Germinal center (tissue), 1 donor: ENCODE data around the gene SMARCB1.
A peak's percentile ranks its signal among the peaks of the same experiment; 100 is the strongest.

Experiments
- DNase-seq: peaks from one replicate; pipeline ENCODE4 v3.0.0; 2012; ENCODE audit warnings: mixed read lengths, low spot score

The SMARCB1 gene

DNA sequence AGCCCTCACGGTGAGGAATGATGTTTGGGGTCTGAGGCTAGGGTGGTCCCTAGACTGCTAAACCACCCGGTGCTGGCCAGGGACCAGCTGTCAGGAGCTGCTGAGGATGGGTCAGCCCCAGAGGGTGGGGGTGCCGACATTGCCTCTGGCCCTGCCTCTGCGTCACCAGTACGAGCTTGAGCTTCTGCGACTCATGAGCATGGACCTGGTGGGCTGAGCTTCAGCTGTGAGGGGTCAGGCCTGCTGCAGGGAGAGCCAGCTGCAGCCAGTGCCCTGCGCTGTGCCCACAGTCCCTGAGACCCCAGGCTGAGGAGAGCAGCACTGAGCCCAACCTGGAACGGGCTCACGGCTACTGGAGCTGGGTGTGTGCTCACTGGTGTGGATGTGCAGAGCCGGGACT, 45.0 kb downstream of the SMARCB1 start:
- DNase-seq: no peak

DNA sequence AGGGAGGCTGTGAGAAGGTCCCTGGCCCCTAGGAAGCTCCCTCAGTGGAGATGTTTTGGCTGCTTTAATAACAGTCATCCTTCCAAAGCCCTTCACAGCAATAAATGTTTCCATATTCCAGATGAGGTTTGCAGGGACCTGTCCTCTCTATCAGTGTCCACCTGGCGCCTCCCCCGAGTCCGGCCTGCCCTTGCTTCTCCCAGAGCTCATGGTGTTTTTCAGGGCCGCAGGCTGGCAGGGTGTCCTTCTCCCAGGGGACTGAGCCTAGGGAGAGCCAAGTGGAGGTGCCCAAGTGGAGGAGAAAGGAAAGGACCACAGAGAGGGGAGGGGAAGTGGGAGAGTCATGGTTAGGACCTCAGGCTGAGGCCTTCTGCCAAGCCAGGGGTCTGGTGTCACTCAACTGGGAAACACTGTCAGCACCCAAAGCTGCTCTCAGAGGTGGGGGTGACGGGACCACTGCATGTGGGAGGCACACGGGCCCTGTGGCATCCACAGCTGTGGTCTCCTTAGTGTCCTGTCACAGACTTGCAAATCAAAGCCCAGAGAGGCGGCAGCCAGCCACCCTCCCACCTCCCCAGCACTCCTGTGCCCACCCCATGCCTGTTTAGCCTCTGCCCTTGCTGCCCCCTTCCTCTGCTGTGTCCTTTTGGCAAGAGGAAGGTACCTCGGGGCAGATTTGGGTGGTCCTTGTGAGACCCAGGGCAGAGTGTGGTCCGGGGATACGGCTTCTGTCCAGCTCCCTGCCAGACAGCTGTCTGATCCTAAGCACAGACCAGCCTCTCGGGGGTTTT, 45.7 kb downstream of the SMARCB1 start:
- DNase-seq: no peak

DNA sequence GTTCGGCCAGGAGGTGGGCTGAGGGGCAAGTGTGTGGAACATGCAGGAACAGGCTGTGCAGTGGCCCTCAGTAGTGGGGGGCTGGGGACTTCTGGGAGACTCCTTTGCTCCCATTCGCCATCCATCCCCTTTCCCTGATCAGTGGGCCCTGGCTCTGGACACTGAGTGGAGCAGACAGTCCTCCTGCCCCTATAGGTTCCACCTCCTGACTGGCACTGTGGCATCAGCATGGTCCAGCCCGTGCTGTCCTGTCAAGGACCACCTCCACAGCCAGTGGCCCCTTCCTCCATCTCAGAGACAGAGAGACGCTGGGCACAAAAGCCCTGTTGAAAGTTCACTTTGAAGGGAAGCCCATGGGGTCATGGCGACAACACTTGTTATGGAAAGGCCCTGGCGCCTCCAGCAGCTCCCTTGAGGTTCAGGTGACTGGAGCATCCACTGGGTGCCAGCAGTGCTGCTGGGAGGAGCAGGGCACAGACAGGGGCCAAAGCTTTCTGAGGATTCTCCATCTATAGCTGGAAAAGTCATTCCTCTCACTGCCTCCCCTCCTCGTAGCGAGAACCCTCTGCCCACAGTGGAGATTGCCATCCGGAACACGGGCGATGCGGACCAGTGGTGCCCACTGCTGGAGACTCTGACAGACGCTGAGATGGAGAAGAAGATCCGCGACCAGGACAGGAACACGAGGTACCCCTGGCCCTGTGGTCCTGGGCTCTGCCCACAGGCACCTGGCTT, 46.4 kb downstream of the SMARCB1 start:
- no peak for DNase-seq

GRCh38 chr22:23833911-23834317, 47.1 kb downstream of the SMARCB1 start:
- DNase-seq: no peak

DNA sequence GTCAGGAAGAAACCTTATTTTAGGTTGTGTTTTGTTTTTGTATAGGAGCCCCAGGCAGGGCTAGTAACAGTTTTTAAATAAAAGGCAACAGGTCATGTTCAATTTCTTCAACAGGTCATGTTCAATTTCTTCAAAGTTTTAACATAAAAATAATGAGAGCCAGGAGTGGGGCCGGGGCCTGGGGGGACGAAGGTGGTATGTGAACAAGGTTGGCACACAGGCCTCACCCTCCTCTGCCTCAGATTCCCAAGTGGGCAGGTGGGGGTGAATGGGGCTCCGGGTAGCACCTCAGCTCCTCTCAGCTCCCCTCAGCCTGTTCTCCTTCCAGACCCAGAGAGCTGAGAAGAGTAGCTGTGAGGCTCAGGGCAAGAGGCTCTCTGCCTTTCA, 47.6 kb downstream of the SMARCB1 start:
- no peak for DNase-seq

DNA sequence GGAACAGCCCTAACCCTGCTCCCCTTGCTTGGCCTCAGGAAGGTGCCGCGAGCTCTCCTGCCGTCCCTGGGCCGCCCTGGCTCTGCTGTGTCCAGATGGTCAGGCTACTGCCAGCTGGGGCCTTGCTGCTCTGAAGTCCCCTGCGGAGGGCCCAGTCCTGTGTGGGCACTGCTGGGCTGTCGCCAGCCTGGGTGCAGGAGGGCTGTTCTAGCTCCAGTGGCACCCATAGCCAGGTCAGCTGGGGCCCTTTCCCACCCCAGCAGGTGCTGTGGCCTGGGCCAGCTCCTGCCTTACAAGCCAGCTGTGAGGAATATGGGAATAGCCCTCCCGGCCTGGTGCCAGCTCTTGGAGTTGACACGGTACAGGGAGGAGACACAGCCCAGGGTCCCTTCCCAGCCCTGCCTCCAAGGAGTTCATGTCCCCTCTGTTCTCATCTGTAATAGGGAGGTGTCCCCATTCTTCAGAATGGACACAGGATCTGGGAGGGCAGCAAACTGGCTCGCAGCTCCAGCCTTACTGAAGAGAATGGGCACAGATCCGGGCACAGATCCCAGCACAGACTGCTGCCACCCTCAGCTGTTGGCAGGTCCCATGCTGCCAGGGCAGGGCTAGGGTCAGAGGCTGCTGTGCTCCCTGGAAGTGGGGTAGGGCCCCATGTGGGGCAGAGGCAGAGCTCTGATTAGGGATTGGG, 48.2 kb downstream of the SMARCB1 start:
- DNase-seq: no peak

GRCh38 chr22:23835484-23836144, 48.8 kb downstream of the SMARCB1 start:
- DNase-seq: no peak

GRCh38 chr22:23836281-23836680, 49.5 kb downstream of the SMARCB1 start:
- DNase-seq: no peak

DNA sequence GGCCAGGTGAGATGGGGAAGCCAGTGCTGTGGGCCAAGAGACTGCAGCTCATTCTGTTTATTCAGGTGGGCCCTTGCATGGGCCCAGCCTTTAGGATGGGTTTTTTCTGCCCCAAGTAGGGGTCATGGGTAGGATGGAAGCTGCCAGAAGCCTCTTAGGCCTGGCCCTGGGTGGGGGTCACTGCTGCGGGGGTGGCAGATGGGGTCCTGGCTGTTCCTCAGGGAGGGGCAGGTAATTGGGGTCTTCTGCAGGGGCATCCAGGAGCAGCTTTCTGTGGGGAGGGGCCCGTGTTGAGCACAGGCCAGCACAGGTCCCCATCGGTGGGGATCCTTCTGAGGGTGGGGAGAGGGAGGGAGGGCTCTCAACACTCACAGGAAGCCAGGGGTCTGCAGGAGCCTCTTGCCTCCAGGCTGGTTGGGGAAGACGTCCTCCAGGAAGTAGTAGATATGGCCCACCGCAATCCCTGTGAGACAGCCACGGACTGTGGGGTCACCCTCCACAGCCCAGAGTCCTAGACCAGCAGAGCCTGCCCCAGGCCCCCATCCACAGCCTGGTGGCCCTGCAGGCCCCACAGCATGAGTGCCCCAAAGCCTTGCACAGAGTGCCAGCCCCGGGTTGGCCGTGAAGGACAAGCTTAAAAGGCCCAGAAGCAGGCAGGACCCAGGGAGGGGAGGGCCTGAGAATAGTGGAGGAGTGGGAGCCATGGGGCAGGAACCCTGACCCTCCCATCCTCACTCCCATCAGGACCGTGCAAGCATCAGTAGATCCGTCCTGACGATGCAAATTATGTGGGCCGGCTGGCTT, 50.1 kb downstream of the SMARCB1 start:
- DNase-seq: no peak

DNA sequence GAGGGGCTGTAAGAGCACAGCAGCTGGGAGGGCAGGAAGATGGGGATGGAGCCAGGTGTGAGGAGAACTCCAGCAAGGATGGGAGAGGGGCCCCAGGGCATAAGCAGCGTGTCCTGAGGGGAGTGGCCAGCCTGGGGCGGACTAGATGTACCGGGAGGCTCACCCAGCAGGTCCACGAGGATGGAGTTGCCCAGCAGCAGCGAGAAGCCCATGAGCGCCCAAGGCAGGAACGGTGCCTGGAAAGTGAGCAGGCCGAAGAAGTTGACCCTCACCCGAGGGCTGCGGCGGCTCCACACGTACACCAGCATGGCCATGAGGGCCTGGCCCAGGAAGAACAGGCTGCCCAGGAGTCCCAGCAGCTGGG, 50.7 kb downstream of the SMARCB1 start:
- DNase-seq: no peak

GRCh38 chr22:23837911-23838680, 51.3 kb downstream of the SMARCB1 start:
- no peak for DNase-seq

DNA sequence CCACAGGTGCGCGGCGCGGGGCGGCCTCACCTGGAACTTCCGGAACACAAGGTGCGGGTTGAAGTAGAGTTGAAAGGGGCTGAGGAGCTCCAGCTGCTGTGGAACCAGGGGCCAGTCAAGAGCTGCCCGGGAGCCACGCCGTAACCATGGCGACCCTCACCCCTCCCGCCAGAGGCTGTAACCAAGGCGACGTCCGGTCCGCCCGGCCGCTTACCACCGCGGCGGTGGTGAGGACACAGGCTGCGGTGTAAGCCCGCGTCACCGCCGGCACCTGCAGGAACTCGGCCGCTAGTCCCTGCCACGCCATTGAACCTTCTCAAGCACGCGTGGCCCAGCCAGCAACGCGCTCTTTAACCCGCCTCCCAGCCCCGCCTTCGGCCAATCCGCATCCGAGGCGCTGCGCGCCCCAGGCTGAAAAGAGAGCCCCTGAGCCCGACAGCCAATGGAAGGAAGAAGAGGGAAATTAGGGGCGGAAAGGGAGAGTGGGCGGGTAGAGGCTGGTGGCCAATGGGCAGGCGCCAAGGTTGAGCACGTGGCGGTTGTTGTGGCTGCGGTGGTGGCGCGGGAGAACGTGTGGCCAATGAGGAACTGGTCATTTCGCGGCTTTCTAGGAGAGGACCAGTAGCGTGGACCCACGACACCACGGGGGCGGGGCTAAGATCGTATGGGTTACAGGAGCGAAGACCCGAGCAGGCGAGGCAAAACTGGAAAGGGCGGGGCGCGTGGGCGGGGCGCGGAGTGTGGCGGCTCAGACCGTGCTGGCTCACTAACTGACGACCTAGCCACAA, 52.1 kb downstream of the SMARCB1 start, which contains the start of gene DERL3:
Gene DERL3, minus strand, starts transcription at position 326 of the 788 bp plus-strand sequence. Its CDS starts 19 bp downstream, at position 307.
- DNase-seq: peak; percentile 94

- DNase-seq: no peak
These were observed 53.3 kb downstream of the SMARCB1 start for GRCh38 chr22:23840026-23840425.

- no peak for DNase-seq
These were observed 54.5 kb downstream of the SMARCB1 start for GRCh38 chr22:23841292-23841691.

DNA sequence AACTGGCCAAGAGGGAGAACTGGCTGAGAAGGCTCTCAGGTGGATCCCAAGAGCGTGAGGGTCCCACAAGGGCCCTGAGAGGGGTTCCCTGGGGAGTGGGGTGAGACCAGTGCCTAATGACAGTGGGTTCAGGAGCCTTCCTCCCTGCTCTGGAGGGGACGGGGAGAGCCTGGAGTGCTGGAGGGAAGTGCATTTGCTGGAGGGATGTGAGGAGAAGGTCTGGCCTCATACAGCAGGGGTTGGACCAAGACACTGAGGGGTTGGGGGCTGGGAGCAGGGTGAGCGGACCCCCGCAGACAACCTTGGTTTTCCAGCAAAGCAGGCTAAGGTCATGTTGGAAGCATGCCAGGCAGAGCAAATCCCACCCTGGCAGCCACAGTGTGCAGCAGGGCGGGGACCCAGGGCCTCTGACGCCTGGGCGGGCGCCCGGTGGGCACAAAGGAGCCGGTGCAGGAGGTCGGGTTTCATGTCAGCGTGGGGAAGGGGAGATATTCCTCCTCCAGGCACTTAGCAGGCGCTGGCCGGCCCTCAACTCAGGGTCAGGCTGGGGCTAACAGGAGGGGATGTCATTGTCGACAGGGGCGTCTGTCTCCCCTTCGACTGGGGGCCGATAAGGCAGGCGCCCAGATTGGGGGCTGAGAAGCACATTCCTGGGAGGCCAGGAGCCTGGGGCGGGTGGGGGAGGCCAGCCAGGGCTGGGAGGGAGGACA, 55.1 kb downstream of the SMARCB1 start:
- no peak for DNase-seq

DNA sequence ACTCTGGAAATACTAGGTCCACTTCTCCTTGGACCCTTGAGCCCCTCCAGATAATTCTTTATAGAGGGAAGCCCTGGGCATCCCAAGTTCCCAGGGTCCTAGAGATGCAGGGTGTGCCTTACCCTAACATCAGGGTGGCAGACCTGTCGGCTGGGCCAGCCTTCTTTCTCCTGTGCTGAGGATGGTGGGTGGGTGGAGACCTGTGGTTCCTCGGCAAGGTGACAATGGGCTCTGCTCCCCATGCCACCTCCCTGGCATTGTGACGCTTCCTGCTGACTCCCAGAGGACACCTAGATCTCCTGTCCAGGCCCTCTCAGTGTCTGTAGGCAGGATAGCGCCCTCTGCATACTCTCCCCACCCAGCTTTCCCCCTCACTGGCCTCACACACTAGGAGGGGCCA, 55.8 kb downstream of the SMARCB1 start:
- no peak for DNase-seq

DNA sequence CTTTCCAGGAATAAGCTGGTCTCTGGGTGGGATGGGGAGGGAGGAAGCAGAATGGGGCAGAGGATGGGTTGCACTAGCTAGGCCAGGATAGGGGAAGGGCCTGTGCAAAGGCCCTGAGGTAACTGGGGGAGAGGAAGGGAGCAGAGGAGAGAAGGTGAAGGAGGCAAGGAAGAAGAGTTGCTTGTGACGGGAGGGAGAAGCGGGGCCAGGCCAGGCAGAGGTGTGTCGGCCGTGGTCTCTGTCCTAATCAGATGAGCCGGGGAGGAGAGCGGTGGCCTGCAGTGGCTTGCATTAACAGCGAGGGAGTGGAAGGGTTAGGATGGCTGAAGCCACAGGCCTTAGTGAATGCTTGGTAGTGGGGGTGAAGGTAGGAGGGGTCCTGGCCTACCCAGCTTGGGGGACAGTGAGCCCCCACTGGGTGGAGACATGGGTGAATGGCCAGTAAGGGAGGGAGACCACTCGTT, 58.0 kb downstream of the SMARCB1 start:
- no peak for DNase-seq

DNA sequence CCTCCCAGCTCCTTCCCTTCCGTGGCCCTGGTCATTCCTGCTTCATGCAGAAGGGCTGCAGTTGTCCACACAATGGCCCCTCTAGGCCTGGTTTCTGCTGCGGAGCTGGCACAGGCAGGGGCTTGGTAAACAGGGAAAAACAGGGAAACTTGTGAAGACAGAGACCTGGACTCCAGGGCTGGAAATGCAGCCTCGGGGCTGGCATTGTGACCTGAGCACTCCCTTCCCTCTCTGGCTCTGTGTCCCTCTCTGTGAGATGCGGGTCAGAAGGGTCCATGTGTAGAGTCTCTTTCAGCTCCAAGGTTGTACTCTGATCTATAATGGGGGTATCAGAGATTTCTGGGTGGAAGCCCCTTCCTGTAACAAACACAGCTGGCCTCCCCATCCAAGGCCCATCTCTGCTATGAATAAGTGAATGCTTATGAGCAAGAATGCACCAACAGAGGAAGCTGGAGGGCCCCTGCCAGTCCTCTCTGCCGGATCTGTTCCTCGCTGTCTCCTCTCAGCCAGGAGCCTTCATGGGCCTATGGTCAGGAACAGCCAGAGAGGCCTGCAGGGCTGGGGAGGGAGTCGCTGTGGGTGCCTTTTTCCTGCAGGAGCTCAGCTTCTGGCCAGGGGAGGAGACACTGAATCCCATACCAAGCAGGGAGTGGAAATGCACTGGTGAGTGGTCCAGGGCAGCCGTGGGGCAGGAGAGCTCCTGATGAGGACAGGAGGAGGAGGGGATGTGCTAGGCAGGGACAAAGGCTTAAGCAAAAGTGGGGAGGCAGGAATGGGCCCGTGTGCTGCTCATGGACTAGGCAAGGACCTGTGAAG, 58.7 kb downstream of the SMARCB1 start:
- DNase-seq: no peak
